AG09319 (cell line): ENCODE data around the gene PDE9A.

ENCODE experiments used
- DNase-seq: peaks from one replicate; pipeline ENCODE4 v3.0.0-alpha.2; 2010; ENCODE audit warnings: low read depth; ENCODE audit errors: extremely low read depth
- CTCF ChIP-seq: IDR thresholded peaks from 2 replicates; pipeline ENCODE4 v1.5.1; 2011; ENCODE audit warnings: low read depth, mild to moderate bottlenecking, inconsistent platforms, low read length, moderate library complexity

Gene PDE9A

GRCh38 chr21:42665026-42665425 lies 11.6 kb downstream of the PDE9A start:
- TF ChIP-seq CTCF: no peak
- no peak for DNase-seq

- no peak for DNase-seq
- no peak for TF ChIP-seq CTCF
Observed at GRCh38 chr21:42665484-42665883, 12.1 kb downstream of the PDE9A start.

- DNase-seq: no peak
- TF ChIP-seq CTCF: no peak
Observed at GRCh38 chr21:42666023-42666747, 12.8 kb downstream of the PDE9A start.

- TF ChIP-seq CTCF: no peak
- no peak for DNase-seq
Observed at GRCh38 chr21:42666925-42667324, 13.5 kb downstream of the PDE9A start.

GRCh38 chr21:42668298-42668992 lies 15.0 kb downstream of the PDE9A start:
- TF ChIP-seq CTCF: no peak
- DNase-seq: no peak

- no peak; the same call in 1 of the 2 replicates for TF ChIP-seq CTCF
- no peak for DNase-seq
Observed at GRCh38 chr21:42669041-42669440, 15.6 kb downstream of the PDE9A start.
